Left ventricle myocardium superior (tissue), 1 donor: ENCODE data around the gene FBXL13. TPM values are rescaled to one million over a fixed set of nuclear protein-coding genes. Genes with fewer than 3 reads are reported as not detected.
"Not testable (repeated sequence)": the region's sequence is repeated elsewhere in the genome, so short reads cannot be mapped to it uniquely, and the experiment has no call there.

ENCODE experiments used
- ATAC-seq: fragments of 200-7000 bp; cut with Tn5 transposase; one replicate; pipeline ENCODE4 v1.9.1; 2020; ENCODE audit warnings: mild to moderate bottlenecking, moderate library complexity
- DNase-seq: peaks from one replicate; pipeline ENCODE4 v3.0.0-alpha.2; 2020
- intact Hi-C: fragments of 100-400 bp; cut with micrococcal nuclease; formaldehyde crosslinking; loops from one replicate; pipeline ENCODE4 v1.11.0; 2022
- total RNA-seq: library from RNA; stranded (reverse); fragmentation: NEBNext Ultra II Directional; extraction: Animal tissue kit (Norgen Biotek cat#: 25700); gene quantifications from one replicate; pipeline ENCODE4 v1.2.1, GENCODE V29; 2021
- donor health status: DM: no; HTN: yes; CAD: no; lungs with severe emphysema.

Gene FBXL13
- total RNA-seq, 1 donor from 2014 or later = 0.27 TPM

- intact Hi-C loops = no loop called here
Observed at GRCh38 chr7:102845346-102845745, 229.2 kb downstream of the FBXL13 start.

GRCh38 chr7:102843850-102844249 is 230.7 kb downstream of the FBXL13 start:
- intact Hi-C loops = no loop called here
- no peak for ATAC-seq
- no peak for DNase-seq

More at GRCh38 chr7:102845346-102845745, 229.2 kb downstream of the FBXL13 start:
- ATAC-seq (no peak), DNase-seq (no peak)

- DNase-seq (no peak), ATAC-seq (no peak)
- intact Hi-C loops = no loop called here
Observed at GRCh38 chr7:102842284-102842683, 232.3 kb downstream of the FBXL13 start.

GRCh38 chr7:102841290-102841689 is 233.3 kb downstream of the FBXL13 start:
- intact Hi-C loops = no loop called here
- DNase-seq (no peak), ATAC-seq (no peak)

- ATAC-seq (no peak), DNase-seq (no peak)
- intact Hi-C loops = no loop called here
Observed at GRCh38 chr7:102840404-102840803, 234.2 kb downstream of the FBXL13 start.

GRCh38 chr7:102838572-102839101 is 236.0 kb downstream of the FBXL13 start:
- intact Hi-C loops, ATAC-seq, DNase-seq: not testable (repeated sequence)

- intact Hi-C loops = no loop called here
- ATAC-seq = no peak
Observed at GRCh38 chr7:102837802-102838201, 236.8 kb downstream of the FBXL13 start.

GRCh38 chr7:102836977-102837376 is 237.6 kb downstream of the FBXL13 start:
- ATAC-seq = no peak

More at GRCh38 chr7:102837802-102838201, 236.8 kb downstream of the FBXL13 start:
- no peak for DNase-seq

GRCh38 chr7:102836191-102836919 is 238.2 kb downstream of the FBXL13 start:
- peak; percentile 63 for ATAC-seq
- no peak for DNase-seq
- intact Hi-C loops = no loop called here

More at GRCh38 chr7:102836977-102837376, 237.6 kb downstream of the FBXL13 start:
- DNase-seq = no peak
- intact Hi-C loops = no loop called here

GRCh38 chr7:102834999-102835398 is 239.6 kb downstream of the FBXL13 start:
- ATAC-seq = no peak
- intact Hi-C loops = no loop called here

GRCh38 chr7:102834466-102834865 is 240.1 kb downstream of the FBXL13 start:
- no peak for DNase-seq
- intact Hi-C loops = no loop called here
- no peak for ATAC-seq

More at GRCh38 chr7:102834999-102835398, 239.6 kb downstream of the FBXL13 start:
- DNase-seq = no peak

GRCh38 chr7:102833343-102833742 is 241.3 kb downstream of the FBXL13 start:
- no peak for DNase-seq
- intact Hi-C loops = no loop called here
- ATAC-seq = no peak

- intact Hi-C loops = no loop called here
- DNase-seq (no peak), ATAC-seq (no peak)
Observed at GRCh38 chr7:102832674-102833073, 241.9 kb downstream of the FBXL13 start.

- ATAC-seq (no peak), DNase-seq (no peak)
- intact Hi-C loops = no loop called here
Observed at GRCh38 chr7:102830197-102830596, 244.4 kb downstream of the FBXL13 start.

GRCh38 chr7:102829075-102829474 is 245.5 kb downstream of the FBXL13 start:
- intact Hi-C loops = no loop called here
- DNase-seq (no peak), ATAC-seq (no peak)

- intact Hi-C loops = no loop called here
- ATAC-seq (no peak), DNase-seq (no peak)
Observed at GRCh38 chr7:102828286-102828685, 246.3 kb downstream of the FBXL13 start.

- no peak for ATAC-seq
- DNase-seq = no peak
- intact Hi-C loops = no loop called here
Observed at GRCh38 chr7:102823390-102824119, 251.0 kb downstream of the FBXL13 start.

GRCh38 chr7:102821994-102822747 is 252.4 kb downstream of the FBXL13 start:
- intact Hi-C loops = no loop called here
- DNase-seq (no peak), ATAC-seq (no peak)

- no peak for DNase-seq
- ATAC-seq = no peak
- intact Hi-C loops = no loop called here
Observed at GRCh38 chr7:102819151-102819550, 255.4 kb downstream of the FBXL13 start.
